ENCODE results near the gene CCDC141.

CCDC141 gene

DNA sequence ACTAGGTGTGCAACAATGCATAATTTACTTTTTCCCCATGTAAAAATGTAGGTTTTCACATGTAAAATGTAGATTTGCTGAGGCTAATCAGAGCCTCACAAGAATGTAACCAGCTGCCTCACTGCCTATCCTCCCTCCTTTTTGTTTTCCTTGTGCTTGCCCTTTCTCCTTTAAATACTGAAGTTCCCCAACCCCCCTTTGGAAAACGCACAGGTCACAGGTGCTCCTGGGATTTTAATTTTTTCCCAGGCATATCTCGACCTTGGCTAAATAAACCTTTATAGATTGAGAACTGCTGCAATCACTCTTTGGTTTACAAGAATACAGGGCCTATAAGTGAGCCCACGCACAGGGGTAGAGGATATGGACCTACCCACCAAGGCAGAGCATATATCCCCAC, 165.5 kb downstream of the CCDC141 start:
- TF ChIP-seq POLR2AphosphoS5 (IDR thresholded peaks at IDR 0.05; ENCODE audit: low read depth) = no peak
- Histone ChIP-seq H3K4me3 (replicated peaks; ENCODE audit: insufficient read depth, low read length) (no peak overlapping the region), H3K27me3 (ENCODE audit: insufficient read depth, poor library complexity, severe bottlenecking) (no peaks in the 10 kb centered on the region), H3K27ac (replicated peaks) (no peak overlapping the region)
- DNase-seq (ENCODE audit: low read depth in 1 of 2, low spot score in 1 of 2) = no peak

DNA sequence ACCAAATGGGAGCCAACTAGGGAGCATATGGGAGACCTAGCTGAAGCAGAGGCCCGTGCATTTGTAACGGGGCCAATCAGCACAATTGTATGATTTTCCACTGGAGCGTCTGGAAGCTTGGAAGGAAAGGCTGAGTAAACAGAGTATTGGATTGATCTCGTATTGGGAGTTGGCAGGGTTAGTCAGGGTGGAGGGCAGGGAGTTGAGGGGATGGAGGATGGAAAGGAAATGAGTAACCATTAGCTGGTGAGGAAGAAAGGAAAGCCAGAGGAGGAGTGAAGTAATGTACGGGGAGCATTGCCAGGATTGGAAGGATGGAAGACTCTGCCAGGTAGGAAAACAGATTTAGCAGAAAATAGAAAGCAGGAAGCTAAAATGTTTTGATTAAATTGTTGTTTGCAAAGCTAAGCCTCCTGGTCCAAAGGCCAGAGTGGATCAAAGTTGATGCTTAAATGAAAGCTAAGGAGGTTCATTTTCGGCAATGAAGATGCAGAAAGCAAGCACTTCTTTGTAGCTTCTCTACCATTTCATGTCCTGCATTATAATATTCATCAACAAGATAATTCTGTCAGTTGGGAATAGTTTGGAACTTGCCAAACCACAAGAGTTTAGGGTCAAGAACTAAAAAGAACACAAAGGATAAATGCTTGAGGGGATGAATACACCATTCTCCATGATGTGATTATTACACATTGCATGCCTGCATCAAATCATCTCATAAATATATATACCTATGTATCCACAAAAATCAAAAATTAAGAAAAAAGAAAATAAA, 167.1 kb downstream of the CCDC141 start:
- DNase-seq (ENCODE audit: low read depth in 1 of 2, low spot score in 1 of 2) = no peak
- H3K27me3 ChIP-seq (ENCODE audit: insufficient read depth, poor library complexity, severe bottlenecking) = no peaks in the 10 kb centered on the region
- H3K4me3 ChIP-seq (replicated peaks; ENCODE audit: insufficient read depth, low read length) = no peak overlapping the region
- TF ChIP-seq, protein P1, sequence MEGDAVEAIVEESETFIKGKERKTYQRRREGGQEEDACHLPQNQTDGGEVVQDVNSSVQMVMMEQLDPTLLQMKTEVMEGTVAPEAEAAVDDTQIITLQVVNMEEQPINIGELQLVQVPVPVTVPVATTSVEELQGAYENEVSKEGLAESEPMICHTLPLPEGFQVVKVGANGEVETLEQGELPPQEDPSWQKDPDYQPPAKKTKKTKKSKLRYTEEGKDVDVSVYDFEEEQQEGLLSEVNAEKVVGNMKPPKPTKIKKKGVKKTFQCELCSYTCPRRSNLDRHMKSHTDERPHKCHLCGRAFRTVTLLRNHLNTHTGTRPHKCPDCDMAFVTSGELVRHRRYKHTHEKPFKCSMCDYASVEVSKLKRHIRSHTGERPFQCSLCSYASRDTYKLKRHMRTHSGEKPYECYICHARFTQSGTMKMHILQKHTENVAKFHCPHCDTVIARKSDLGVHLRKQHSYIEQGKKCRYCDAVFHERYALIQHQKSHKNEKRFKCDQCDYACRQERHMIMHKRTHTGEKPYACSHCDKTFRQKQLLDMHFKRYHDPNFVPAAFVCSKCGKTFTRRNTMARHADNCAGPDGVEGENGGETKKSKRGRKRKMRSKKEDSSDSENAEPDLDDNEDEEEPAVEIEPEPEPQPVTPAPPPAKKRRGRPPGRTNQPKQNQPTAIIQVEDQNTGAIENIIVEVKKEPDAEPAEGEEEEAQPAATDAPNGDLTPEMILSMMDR (IDR thresholded peaks at IDR 0.05; ENCODE audit: insufficient read depth, low read length) = no peak
- no peak for TF ChIP-seq SPI1 (IDR thresholded peaks at IDR 0.05; ENCODE audit: borderline replicate concordance, low read depth)
- TF ChIP-seq GABPA (IDR thresholded peaks at IDR 0.05; ENCODE audit: low read depth) = no peak
- H3K27ac ChIP-seq (replicated peaks) = no peak overlapping the region

DNA sequence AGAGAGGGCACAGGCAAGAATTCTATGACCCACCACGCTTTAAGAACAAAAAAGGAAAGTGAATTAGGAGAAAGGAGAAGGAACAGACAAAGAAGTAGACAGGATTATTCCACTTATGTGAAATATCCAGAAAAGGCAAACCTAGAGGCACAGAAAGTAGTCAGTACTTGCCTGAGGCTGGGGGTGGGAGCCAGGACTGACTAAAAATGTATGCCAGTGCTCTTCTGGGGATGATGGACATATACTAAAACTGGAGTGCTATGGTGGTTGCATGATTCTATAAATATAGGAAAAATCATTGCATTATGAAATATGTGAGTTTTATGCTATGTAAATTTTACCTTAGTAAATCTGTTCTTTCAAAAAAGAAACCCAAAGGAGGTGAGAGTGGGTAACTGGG, 168.9 kb downstream of the CCDC141 start:
- H3K27me3 ChIP-seq (ENCODE audit: insufficient read depth, poor library complexity, severe bottlenecking) = peaks cover 2% of the 10 kb centered on the region
- H3K27ac ChIP-seq (replicated peaks) = no peak overlapping the region
- no peak for DNase-seq (ENCODE audit: low read depth in 1 of 2, low spot score in 1 of 2)
- TF ChIP-seq, protein P1 (IDR thresholded peaks at IDR 0.05; ENCODE audit: insufficient read depth, low read length) = no peak
- no peak overlapping the region for H3K4me3 ChIP-seq (replicated peaks; ENCODE audit: insufficient read depth, low read length)

DNA sequence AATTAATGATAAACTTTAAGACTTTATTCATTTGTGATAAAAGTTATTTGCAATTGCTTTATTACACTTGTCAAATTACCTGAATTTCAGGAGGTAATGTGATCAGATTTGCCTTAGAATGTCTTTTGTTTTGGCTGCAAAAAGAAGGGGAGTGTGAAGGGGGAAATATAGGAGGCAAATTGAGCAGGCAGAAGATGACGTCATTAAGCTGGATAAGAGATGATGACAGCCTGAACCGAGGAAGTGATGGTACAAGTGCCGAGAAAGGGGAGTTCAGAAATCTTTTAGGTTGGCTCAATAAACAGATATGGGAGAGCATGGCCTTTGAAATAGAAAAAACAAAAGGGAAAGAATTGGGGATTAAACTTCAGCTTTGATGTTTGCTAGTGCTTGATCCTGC, 169.7 kb downstream of the CCDC141 start:
- TF ChIP-seq, protein P2, sequence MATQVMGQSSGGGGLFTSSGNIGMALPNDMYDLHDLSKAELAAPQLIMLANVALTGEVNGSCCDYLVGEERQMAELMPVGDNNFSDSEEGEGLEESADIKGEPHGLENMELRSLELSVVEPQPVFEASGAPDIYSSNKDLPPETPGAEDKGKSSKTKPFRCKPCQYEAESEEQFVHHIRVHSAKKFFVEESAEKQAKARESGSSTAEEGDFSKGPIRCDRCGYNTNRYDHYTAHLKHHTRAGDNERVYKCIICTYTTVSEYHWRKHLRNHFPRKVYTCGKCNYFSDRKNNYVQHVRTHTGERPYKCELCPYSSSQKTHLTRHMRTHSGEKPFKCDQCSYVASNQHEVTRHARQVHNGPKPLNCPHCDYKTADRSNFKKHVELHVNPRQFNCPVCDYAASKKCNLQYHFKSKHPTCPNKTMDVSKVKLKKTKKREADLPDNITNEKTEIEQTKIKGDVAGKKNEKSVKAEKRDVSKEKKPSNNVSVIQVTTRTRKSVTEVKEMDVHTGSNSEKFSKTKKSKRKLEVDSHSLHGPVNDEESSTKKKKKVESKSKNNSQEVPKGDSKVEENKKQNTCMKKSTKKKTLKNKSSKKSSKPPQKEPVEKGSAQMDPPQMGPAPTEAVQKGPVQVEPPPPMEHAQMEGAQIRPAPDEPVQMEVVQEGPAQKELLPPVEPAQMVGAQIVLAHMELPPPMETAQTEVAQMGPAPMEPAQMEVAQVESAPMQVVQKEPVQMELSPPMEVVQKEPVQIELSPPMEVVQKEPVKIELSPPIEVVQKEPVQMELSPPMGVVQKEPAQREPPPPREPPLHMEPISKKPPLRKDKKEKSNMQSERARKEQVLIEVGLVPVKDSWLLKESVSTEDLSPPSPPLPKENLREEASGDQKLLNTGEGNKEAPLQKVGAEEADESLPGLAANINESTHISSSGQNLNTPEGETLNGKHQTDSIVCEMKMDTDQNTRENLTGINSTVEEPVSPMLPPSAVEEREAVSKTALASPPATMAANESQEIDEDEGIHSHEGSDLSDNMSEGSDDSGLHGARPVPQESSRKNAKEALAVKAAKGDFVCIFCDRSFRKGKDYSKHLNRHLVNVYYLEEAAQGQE (IDR thresholded peaks at IDR 0.05; ENCODE audit: insufficient replicate concordance, low read depth) = no peak
- TF ChIP-seq, protein P1 (IDR thresholded peaks at IDR 0.05; ENCODE audit: insufficient read depth, low read length) = no peak
- TF ChIP-seq POLR2AphosphoS5 (IDR thresholded peaks at IDR 0.05; ENCODE audit: low read depth) = no peak
- TF ChIP-seq GABPA (IDR thresholded peaks at IDR 0.05; ENCODE audit: low read depth) = no peak
- TF ChIP-seq SPI1 (IDR thresholded peaks at IDR 0.05; ENCODE audit: borderline replicate concordance, low read depth) = no peak
- H3K27ac ChIP-seq (replicated peaks) = no peak overlapping the region
- peaks cover 2% of the 10 kb centered on the region for H3K27me3 ChIP-seq (ENCODE audit: insufficient read depth, poor library complexity, severe bottlenecking)
- H3K4me3 ChIP-seq (replicated peaks; ENCODE audit: insufficient read depth, low read length) = no peak overlapping the region
- no peak for DNase-seq (ENCODE audit: low read depth in 1 of 2, low spot score in 1 of 2)

DNA sequence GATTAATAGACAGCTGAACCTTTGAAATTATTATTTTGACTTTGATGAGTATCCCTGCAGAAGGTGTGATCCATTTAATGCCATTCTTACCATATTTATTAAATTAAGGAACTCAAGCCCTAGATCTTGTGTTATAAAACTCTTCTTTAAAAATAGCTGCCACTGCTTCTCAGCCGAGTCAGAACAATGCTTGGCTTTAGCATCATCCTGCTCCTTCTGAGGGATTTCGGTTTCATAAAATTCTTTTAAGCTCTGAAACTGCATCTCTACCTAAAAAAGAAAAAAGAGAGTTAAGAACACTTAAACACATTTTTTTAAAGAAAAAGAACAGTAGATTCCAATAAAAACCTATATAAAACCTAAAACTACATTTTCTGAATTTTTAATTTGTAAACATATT, 172.1 kb downstream of the CCDC141 start:
- TF ChIP-seq SPI1 (IDR thresholded peaks at IDR 0.05; ENCODE audit: borderline replicate concordance, low read depth) (no peak), POLR2AphosphoS5 (IDR thresholded peaks at IDR 0.05; ENCODE audit: low read depth) (no peak), GABPA (IDR thresholded peaks at IDR 0.05; ENCODE audit: low read depth) (no peak)
- TF ChIP-seq, protein P2 (IDR thresholded peaks at IDR 0.05; ENCODE audit: insufficient replicate concordance, low read depth) = no peak
- TF ChIP-seq, protein P1 (IDR thresholded peaks at IDR 0.05; ENCODE audit: insufficient read depth, low read length) = no peak
- no peak for DNase-seq (ENCODE audit: low read depth in 1 of 2, low spot score in 1 of 2)
- peaks cover 2% of the 10 kb centered on the region for H3K27me3 ChIP-seq (ENCODE audit: insufficient read depth, poor library complexity, severe bottlenecking)
- H3K4me3 ChIP-seq (replicated peaks; ENCODE audit: insufficient read depth, low read length) = no peak overlapping the region
- no peak overlapping the region for H3K27ac ChIP-seq (replicated peaks)
